HT1080 (cell line): ENCODE data around the gene L3MBTL1. TPM values are rescaled to one million over a fixed set of nuclear protein-coding genes. Genes with fewer than 3 reads are reported as not detected.
A peak's percentile ranks its signal among the peaks of the same experiment; 100 is the strongest.
"Not testable (repeated sequence)": the region's sequence is repeated elsewhere in the genome, so short reads cannot be mapped to it uniquely, and the experiment has no call there.

Source experiments
- DNase-seq: peaks from one replicate; pipeline ENCODE4 v3.0.0-alpha.2; 2015; ENCODE audit warnings: low read depth
- small RNA-seq: library from RNA; depleted of rRNA; stranded (forward); fragments of <200 nt; gene quantifications from one replicate; pipeline ENCODE3, GENCODE V24; 2014
- total RNA-seq: library from RNA; depleted of rRNA; stranded (reverse); fragments of >200 nt; shearing (Covaris generic); gene quantifications from 2 replicates; pipeline ENCODE4 v1.2.3, GENCODE V29; 2014; rRNA removed

The L3MBTL1 gene
- total RNA-seq, 1 experiment from 2014 or later, result not detected

GRCh38 chr20:43584448-43585136 is 77.1 kb downstream of the L3MBTL1 start:
- no peak for DNase-seq

GRCh38 chr20:43586641-43587040 is 79.1 kb downstream of the L3MBTL1 start:
- no peak for DNase-seq

GRCh38 chr20:43588526-43588925 is 81.0 kb downstream of the L3MBTL1 start:
- not testable (repeated sequence) for DNase-seq

GRCh38 chr20:43590036-43590391 is 82.5 kb downstream of the L3MBTL1 start:
- DNase-seq, result peak; percentile 5

- DNase-seq, result peak; percentile 86
Measured at GRCh38 chr20:43590392-43591303, 83.2 kb downstream of the L3MBTL1 start, which contains the start of gene IFT52. Gene IFT52 (plus strand): TSS chr20:43590937. CDS start chr20:43594699, 3,762 bp downstream.

Small RNA genes within 50 kb of the gene (small RNA-seq; reads per million reads assigned to genes)
- gene RNU6-1251P, result not detected

Other genes starting within 250 kb of the L3MBTL1 start
- gene SRSF6, start 49.8 kb upstream of the L3MBTL1 start, total RNA-seq, result 50.0 and 63.7 TPM in 2 replicates
- gene SGK2, start 51.3 kb downstream of the L3MBTL1 start, total RNA-seq, result not detected in 2 replicates
- gene IFT52, start 83.2 kb downstream of the L3MBTL1 start, total RNA-seq, result 12.9 and 13.7 TPM in 2 replicates
- 29.7 and 40.4 TPM in 2 replicates for gene MYBL2, start 159.4 kb downstream of the L3MBTL1 start, total RNA-seq
- not detected in 2 replicates for gene GTSF1L, start 219.3 kb downstream of the L3MBTL1 start, total RNA-seq